ENCODE results near the gene IDI1.
A peak's percentile ranks its signal among the peaks of the same experiment; 100 is the strongest.
"Not testable (repeated sequence)": the region's sequence is repeated elsewhere in the genome, so short reads cannot be mapped to it uniquely, and the experiment has no call there.

Gene IDI1

DNA sequence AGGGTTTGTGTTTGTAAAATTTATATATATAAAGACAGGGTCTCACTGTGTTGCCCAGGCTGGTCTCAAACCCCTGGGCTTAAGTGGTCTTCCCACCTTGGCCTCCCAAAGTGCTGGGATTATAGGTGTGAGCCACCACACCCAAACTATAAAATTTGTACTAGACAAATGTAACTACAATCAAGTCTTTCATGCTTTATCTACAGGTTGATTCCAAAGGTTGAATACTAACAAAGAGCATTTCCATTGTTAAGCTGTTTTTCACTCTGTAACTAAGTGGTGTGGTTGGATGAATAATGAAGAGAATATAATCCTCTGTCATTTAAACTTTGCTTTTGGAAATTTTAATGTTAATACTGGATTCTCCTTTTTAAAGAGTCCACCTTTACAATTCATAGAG lies 29.7 kb upstream of the IDI1 start:
- TF ChIP-seq, protein P1, sequence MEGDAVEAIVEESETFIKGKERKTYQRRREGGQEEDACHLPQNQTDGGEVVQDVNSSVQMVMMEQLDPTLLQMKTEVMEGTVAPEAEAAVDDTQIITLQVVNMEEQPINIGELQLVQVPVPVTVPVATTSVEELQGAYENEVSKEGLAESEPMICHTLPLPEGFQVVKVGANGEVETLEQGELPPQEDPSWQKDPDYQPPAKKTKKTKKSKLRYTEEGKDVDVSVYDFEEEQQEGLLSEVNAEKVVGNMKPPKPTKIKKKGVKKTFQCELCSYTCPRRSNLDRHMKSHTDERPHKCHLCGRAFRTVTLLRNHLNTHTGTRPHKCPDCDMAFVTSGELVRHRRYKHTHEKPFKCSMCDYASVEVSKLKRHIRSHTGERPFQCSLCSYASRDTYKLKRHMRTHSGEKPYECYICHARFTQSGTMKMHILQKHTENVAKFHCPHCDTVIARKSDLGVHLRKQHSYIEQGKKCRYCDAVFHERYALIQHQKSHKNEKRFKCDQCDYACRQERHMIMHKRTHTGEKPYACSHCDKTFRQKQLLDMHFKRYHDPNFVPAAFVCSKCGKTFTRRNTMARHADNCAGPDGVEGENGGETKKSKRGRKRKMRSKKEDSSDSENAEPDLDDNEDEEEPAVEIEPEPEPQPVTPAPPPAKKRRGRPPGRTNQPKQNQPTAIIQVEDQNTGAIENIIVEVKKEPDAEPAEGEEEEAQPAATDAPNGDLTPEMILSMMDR (conservative IDR thresholded peaks at IDR 0.05; ENCODE audit: control insufficient read depth, insufficient read depth, low read depth, low read length): no peak
- no peak for DNase-seq (ENCODE audit: low read depth)
- H3K4me3 ChIP-seq (ENCODE audit: control insufficient read depth, low read depth, low read length): no peak overlapping the region

DNA sequence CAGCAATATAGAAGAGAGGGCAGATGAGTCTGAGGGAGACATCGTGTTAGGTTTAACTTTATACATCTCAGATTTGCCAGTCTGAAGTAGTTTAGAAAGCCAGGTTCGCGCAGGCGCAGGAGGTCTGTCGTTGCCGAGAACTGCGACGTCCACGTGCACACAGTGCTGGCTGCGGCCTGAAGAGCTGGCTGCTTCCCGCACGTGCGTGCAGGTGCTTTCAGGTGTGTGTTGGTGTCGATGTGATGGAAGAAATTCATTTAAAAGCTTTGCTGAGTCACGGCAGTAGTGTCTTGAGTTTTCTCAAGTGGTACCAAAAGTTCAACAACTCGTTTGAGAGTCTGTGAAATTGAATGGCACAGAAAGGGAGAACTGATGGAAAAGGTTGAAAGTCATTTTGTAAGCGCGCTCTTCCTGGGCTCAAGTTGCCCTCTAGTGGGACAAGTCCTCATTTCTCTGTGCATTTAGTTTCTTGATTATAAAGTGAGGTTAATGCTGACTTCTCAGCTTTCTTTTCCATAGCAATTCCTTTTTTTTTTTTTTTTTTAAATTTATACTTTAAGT lies 25.9 kb upstream of the IDI1 start:
- TF ChIP-seq, protein P1 (conservative IDR thresholded peaks at IDR 0.05; ENCODE audit: control insufficient read depth, insufficient read depth, low read depth, low read length): peak; percentile 19
- H3K4me3 ChIP-seq (ENCODE audit: control insufficient read depth, low read depth, low read length): no peak overlapping the region
- no peak for DNase-seq (ENCODE audit: low read depth)

DNA sequence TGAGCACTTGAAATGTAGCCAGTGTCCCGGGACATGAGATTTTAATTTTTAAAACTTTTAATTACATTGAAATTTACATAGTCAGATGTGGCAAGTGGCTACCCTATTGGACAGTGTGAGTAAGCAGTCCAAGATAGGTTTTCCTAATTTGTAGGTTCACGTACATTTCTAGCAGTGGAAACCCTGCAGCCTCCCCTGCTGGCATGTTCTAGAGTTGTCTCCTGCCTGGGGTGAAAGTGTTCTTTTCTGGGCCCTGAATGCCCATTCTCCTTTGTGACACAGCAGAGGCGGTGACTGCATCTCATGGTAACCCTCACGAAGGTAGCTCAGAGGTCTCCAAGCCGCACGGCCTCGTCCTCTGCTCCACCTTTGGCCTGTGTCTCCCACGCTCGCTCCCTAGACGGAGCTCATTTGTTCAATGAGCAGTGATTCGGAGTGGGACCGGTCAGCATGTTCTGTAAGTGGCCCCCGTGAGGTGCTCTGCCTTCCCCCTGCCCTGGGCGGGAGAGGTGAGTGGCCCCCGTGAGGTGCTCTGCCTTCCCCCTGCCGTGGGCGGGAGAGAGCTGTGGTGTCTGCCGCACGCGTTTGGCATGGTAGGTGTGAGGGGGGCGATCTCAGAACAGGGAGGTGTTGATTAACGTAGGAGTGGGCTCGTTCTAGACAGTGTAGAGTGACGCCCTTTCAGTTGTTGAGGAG lies 25.3 kb upstream of the IDI1 start:
- no peak for DNase-seq (ENCODE audit: low read depth)

DNA sequence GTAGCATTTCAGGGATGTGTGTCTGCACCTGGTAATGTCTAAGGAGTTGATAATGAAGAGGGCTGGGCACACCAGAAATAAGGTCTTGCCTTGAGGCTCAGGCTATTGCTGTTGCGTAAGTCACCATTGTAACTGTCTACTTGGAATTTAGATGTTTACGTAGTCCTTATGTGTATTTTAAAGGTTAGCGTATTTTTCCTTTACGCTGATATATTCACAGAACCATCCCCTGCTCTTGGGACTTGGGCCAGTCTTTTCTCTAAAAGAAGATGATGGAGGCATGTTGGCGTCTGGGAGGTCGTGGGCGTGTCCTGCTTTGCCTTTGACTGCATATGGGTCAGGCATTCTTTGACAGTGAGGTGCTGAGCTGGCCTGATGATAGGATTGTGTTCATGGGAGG lies 22.0 kb upstream of the IDI1 start:
- DNase-seq (ENCODE audit: low read depth): peak; percentile 20
- TF ChIP-seq, protein P1 (conservative IDR thresholded peaks at IDR 0.05; ENCODE audit: control insufficient read depth, insufficient read depth, low read depth, low read length): no peak
- no peak overlapping the region for H3K4me3 ChIP-seq (ENCODE audit: control insufficient read depth, low read depth, low read length)

More for the DNA sequence above, 25.3 kb upstream of the IDI1 start:
- TF ChIP-seq, protein P1 (conservative IDR thresholded peaks at IDR 0.05; ENCODE audit: control insufficient read depth, insufficient read depth, low read depth, low read length): peak; percentile 13
- no peak overlapping the region for H3K4me3 ChIP-seq (ENCODE audit: control insufficient read depth, low read depth, low read length)

DNA sequence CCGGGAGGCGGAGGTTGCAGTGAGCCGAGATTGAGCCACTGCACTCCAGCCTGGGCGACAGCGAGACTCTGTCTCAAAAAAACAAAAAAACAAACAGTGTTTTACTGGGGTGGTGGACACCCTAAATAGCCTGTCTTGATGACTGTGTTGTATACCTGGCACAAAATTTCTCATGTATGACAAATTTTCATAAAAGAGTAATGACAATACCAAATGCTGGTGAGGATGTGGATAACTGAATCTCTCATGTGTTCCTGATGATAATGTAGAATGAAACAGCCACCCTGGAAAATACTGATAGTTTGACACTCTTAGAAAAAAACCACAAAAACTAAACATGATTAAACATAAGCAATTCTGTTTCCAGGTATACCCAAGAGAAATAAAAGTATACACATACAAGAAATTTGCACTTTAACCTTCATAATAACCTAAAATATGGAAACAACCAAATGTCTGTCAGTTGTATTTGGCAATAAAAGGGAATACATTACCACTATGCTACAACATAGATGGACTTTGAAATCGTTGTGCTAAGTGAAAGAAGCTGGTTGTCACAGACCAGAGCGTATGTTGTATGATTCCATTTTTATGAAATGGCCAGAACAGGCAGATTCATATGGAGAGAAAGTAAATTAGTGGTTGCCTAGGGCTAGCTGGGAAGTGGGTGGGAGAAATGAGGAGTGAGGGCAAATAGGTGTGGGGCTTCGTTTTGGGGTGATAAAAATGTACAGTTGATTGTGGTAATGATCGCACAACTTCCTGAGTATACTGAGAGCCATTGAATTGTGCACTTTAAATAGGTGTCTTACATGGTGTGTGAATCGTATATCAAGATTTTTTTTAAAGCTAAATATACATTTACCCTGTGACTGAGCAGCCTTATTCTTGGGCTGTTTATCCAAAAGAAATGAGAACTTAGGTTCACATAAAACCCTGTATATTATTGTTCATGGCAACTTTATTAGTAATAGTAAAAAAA lies 19.8 kb upstream of the IDI1 start:
- TF ChIP-seq, protein P1 (conservative IDR thresholded peaks at IDR 0.05; ENCODE audit: control insufficient read depth, insufficient read depth, low read depth, low read length): no peak
- no peak overlapping the region for H3K4me3 ChIP-seq (ENCODE audit: control insufficient read depth, low read depth, low read length)
- no peak for DNase-seq (ENCODE audit: low read depth)

DNA sequence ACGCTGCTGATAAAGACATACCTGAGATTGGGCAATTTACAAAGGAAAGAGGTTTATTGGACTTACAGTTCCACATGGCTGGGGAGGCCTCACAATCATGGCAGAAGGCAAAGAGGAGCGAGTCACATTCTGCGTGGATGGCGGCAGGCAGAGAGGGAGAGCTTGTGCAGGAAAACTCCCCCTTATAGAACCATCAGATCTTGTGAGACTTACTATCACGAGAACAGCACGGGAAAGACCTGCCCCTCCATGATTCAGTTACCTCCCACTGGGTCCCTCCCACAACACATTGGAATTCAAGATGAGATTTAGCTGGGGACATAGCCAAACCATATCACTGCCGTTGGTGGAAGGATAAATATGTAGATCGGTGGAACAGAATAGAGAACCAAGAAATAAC lies 17.8 kb upstream of the IDI1 start:
- not testable (repeated sequence) for H3K4me3 ChIP-seq (ENCODE audit: control insufficient read depth, low read depth, low read length)

DNA sequence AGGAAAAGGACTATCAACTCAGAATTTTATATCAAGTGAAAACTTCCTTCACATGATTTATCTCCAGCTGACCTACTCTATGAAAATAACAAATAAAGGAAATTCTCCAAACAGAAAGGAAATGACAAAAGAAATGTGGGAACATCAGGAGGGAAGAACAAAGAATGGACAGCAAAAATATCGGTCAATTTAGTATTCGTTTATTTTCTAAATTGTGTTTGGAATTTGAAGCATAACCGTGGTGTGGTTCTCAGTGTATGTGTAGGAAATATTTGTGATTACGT lies 16.0 kb upstream of the IDI1 start:
- TF ChIP-seq, protein P1 (conservative IDR thresholded peaks at IDR 0.05; ENCODE audit: control insufficient read depth, insufficient read depth, low read depth, low read length): no peak
- no peak for DNase-seq (ENCODE audit: low read depth)
- no peak overlapping the region for H3K4me3 ChIP-seq (ENCODE audit: control insufficient read depth, low read depth, low read length)

More for the DNA sequence above, 17.8 kb upstream of the IDI1 start:
- not testable (repeated sequence) for DNase-seq (ENCODE audit: low read depth)

Data from fibroblast of mammary gland (primary cell).